HG02763 (cell line): ENCODE measurements around the gene MAN2A1.

Experiments used
- ATAC-seq: cut with Tn5 transposase; IDR thresholded peaks from one replicate; pipeline ENCODE4 v1.9.1; 2021; ENCODE audit warnings: mild to moderate bottlenecking, moderate library complexity; ENCODE audit not compliant: unreplicated experiment

MAN2A1 gene

DNA sequence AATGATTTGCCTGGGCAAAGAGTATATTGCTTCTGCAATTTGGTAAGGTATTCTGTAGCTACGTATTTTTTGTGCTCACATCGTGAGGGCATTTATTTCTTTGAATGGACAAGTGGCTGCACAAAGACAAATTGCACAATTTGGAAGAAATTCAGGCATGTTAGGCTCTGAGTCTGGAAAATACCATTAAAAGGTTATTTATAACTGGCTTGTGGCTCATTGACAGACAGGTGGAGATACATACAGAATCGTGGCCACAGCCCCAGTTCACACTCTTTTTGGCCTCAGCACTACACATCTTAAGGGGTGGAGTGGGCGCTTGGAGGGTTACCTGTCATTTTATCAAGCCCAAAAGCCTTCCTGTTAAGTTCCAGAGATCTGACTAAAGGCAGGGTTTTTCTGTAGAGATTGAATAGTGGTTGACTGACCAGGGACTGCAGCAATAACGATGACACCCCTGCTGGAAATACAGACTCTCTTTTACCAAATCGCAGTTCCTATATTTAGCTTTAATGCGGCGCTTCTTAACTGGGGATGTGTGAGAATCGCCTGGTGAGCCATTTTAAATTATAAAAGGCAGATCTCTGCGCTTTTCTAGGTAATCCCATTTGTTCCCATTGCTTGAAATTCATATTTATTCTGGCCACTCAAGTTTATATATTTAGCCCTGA, 14.7 kb downstream of the MAN2A1 start:
- no peak for ATAC-seq

DNA sequence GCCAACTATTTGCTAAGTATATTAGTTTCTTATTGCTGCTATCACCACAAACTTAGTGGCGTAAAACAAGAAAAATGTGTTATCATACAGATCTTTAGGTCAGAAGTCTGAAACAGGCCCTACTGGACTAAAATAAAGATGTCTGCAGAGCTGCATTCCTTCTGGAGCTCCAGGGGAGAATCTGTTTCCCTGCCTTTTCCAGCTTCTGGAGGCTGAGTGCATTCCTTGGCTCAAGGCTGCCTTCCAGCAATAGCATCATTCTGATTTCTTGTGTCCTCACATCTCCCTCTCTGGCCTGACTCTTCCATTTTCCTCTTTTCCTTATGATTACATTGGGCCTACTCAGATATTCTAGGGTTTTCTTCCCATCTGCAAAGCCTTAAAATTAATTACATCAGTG, 15.9 kb downstream of the MAN2A1 start:
- ATAC-seq, result no peak

DNA sequence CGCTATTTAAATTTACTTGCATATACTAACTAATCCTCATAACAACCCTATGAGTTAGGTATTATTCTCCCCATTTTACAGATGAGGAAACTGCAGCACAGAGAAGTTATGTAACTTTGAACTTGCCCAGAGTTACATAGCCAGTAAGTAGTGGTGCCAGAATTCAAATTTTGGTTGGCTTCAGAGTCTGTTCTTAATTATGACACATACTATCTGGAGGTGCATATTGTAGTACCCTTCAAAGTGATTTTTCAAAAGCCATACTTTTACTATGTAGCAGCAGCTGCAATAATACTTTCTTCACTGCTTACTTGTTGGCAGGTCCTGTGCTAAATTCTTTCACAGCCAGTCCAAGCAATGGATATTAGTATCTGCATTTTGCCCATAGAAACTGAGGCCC, 16.4 kb downstream of the MAN2A1 start:
- no peak for ATAC-seq

DNA sequence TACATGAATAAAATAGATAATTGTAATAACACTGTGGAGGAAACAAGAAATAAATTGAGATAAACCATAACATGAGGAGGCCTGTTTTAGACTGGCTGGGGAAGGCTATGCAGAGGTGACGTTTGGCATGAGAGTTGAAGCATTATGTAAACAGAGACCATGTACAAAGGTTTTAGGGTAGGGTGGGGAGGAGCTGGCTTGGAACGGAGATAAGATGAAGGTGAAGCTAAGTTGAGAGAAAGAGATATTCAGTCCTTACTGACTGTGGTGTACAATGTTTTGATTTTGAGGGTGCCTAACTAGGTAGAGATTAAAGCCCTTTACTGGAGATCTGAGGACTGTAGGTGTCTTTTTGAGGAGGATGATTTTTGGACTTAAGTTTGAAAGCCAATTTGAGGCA, 17.8 kb downstream of the MAN2A1 start:
- ATAC-seq, result no peak

DNA sequence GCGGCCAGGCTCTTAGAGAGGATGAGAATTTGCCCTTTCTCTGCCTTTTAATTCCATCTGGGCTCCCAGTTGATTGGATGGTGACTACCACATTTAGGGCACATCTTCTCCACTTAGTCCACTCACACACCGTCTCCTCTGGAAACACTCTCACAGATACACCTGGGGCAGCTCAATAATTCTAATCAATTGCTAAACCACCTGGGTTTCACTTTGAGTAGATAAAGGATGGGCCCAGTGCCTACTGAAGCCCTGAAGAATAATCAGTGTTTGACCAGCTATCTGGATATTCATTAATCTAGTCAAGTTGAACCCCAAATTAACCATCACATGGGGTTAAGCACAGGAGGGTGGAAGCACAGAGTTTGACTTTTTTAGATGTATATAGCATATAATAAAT, 19.1 kb downstream of the MAN2A1 start:
- ATAC-seq, result no peak

DNA sequence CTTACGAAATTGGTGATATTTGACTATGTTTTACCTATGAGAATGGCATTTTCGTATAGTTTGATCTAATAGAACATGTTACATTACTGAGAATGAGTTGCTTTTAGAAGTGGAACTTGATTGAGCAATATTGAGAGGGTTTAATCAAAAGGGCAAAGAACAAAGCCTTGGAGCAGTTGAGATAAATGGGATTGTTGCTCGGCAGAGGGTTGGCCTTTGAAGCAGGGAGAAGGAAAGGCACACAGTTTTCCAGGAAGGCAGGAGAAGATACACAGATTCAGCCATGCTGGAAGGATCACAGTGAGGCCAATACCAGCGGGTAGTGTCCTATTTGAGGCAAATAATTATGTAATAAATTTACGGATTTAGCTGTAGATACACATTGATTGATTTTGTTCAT, 19.5 kb downstream of the MAN2A1 start:
- no peak for ATAC-seq

DNA sequence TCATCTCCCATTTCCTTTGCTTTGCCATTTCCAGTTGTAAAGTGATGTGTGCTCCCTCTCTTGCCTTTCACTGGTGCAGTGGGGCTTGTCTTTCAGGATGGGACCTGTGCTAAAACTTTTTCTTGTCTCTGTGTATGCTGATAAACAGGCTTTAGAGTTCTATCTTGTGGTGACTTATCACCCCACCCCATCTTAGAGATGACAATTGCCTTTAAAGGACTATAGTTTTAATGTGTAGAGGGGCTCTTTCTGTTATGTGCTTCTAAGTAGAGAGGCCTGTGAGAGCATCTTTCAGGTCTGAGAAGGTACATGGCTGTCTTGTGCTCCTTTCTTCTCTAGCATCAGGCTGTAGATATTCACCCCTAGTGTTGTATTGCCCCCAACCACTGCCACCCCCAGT, 21.9 kb downstream of the MAN2A1 start:
- ATAC-seq, result no peak

DNA sequence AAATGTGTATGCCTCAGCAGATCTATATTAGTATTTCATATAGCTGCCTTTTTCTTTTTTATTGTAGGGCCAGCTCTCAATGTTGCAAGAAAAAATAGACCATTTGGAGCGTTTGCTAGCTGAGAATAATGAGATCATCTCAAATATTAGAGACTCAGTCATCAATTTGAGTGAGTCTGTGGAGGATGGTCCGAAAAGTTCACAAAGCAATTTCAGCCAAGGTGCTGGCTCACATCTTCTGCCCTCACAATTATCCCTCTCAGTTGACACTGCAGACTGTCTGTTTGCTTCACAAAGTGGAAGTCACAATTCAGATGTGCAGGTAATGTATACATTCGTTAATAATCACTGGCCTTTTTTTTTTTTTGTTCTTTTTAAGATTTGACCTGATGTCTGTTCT, 23.7 kb downstream of the MAN2A1 start:
- no peak for ATAC-seq

DNA sequence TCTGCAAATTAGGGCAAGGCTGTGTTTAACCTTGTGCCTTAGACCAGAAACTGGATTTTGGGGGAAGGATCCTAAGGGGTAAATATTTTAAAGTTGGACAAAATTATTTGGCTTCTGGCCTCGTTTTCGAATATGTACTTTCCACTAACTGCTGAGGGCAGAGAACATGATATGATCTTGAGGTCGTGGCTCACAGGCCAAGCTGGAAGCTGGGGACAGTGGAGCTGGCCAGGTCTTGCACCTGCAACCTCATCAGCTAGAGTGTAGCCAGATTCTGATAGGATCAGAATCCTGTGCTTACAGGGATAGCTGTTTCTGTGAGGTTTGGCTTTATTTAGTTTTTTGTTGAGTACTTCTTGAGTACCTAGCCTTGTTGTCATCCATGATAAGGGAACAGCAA, 24.9 kb downstream of the MAN2A1 start:
- ATAC-seq, result no peak

DNA sequence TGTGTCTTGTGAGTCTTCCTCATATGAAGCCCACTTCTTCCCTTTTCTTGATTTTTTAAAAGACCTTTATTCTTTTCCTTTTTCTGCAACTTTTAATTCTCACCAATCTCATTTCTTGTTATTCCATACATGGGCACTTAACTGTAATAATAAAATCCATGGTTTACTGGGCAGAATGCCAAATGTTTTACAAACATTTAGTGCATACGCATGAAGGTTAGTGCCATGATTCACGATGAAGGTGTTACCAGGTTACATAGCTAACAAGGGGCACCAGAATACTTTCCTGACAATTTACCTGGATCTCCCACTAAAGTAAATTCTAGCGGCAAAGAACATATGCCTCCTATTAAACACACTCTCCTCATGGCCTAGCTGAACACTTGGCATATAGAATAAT, 28.5 kb downstream of the MAN2A1 start:
- ATAC-seq, result no peak

DNA sequence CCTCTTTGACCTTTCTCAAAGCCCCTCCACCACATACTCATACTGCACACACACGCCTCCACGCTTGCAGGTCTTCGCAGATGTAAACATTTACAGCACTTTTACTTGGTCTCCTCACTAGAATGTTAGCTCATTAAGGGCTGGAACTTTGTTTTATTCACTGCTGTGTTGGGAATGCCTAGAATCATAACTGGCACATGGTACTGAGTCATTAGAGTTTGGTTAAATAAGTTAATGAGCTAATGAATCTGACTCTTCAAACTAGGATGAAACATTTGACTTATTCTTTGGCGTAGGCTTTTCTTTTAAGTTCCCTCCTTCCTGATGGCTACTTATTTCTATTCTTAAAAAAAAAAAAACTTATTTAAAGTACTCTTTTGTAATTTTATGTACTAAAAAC, 28.9 kb downstream of the MAN2A1 start:
- ATAC-seq, result no peak

DNA sequence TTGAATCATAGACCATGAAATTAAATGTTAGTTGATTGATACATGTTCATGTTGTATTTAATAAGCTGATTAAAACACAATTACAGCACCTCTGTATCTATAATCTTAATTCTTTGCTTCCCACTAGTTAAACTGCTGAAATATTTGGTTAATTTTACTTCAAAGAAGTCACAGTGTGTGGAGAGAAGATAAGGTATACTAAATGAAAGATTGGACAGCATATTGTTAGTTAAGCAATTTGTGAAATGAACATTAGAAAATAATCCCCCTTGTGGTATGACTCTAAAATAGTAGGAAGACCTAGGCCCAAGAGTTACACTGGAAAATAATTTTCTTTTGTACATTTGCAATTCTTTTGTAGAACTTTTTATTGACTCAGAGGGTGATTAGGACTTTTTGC, 30.3 kb downstream of the MAN2A1 start:
- ATAC-seq, result no peak

DNA sequence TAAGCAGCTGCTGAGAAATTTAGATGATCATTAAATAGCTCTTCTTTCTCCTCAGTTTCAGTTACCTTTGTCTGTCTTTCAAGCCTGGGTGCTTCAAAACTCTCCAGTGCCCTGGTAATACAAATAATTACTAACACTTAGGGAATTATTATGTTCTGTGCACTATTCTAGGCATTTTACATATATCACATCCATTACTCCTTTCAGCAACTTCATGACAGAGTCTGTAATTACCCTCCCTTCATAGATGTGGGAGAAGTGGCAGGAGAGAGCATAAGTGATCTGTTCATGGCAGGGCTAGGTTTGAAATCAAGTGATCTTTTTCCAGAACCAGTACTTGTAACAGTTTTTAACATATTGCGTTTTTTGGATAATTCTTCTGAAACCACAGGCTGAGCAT, 32.0 kb downstream of the MAN2A1 start:
- no peak for ATAC-seq

DNA sequence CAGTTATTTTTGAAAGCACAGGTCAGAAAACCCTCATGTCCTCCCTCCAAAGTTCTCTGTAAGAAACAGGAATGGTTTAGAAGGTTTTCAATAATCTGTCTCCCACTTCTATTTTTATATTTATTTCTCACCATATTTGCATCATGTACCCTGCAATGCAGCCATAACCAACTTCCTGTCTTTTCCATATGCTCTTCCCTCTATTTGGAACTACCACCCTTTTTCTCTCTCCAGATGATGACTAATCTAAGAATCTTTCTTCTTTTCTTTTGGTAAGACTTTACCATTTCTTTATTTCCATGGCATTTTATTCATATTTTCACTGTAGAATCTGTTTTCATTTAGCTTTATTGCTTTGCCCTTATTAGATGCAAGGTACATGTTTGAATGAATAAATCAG, 33.9 kb downstream of the MAN2A1 start:
- ATAC-seq, result no peak

DNA sequence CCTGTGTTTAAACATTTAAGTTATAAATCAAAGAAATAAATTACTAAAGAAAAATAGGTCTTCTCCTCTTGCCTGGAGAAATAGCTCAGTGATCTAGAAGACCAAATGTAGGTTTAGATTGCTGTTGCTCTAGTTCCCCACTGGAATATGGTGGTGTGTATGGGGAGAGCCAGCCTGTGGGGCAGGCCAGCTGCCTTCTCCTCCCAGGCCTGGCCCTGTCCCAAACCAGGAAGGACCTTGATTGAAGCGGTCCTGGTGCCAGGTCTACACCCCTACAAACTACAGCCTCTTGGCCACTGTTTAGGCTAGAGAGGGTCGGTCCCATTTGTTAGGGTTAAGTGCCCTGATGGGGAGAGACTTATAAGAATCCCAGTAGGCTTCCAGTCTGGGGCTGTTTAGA, 35.4 kb downstream of the MAN2A1 start:
- no peak for ATAC-seq

DNA sequence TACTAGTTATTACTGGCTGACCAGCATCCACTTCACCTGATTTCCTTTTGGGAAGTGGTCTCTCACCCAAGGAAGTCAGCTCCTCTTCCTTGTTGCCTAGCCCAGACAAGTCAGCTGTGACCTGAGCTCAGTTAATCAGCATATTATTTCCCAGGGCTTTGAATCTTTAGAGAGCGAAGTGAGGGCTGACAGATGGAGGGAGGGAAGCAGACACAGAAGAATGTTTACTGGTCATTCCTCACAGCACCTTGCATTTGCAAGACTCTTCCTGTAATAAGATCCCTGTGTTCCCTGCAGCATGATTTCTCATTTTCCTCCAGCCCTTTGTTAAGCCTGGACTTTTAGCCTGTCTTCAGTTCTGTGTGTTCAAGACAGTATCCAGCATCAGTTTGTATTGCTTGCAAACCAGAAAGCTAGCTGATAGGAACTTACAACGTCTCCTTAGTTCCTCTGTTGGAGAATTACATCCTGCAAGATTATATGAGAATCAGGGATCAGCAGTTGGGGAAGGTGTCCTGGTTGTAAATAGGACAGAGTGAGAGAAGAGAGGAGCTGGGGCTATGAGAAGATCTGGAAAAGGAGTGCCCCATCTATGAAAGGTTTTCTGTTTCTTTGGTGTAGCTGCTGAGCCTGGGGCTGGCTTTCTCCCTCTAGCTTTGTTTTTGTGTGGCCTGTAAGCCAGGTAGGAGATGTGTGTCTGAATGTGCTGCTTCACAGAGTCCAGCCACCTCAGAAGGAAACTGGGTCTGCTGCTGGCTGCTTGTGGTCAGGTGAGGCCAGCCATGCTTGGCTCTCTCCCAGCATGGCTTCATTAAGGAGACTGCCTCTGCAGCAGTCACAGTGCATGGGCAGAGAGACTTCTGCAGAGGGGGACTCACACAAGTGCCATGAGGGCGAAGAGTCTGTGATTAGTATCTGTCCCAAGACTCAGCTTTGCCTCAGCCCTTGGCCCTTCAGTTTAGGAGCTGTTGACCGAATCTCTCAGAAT, 50.3 kb downstream of the MAN2A1 start:
- peak; percentile 88 for ATAC-seq

DNA sequence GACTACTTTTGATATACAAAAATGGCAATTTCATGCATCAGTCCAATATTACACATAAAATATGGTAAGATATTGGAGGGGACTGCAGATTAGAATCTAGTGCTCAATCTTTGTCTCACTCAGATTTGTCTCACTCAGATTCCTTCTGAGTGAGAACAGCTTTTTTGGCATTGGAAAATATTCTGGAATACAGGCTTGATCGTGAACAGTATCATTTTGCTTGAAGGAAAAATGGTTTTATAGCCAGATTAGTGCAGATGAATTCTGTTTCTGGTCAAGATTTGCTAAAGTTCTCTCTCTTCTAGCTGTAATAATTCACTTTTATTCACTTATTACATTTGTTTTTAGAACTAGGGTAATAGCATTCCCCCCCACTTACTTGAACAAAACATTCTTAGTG, 51.2 kb downstream of the MAN2A1 start:
- no peak for ATAC-seq

DNA sequence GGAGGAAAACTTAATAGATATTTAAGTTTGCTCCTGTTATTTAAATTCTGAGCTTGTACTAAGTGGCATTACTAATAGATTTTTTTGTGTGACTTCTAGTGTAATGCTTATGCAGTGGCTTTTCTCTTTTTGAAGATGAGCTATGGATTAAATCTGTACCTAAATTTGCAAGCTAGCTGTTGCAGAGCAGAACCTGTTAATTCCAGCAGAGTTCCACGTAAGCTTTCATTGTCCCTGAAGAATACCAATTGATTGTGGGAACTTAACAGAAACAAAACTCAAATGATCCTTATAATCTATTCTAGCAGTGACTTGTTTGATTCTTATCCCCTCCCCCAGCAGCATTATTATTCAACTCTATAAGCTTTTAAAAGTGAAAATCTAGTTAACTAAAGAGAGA, 51.7 kb downstream of the MAN2A1 start:
- ATAC-seq, result no peak

DNA sequence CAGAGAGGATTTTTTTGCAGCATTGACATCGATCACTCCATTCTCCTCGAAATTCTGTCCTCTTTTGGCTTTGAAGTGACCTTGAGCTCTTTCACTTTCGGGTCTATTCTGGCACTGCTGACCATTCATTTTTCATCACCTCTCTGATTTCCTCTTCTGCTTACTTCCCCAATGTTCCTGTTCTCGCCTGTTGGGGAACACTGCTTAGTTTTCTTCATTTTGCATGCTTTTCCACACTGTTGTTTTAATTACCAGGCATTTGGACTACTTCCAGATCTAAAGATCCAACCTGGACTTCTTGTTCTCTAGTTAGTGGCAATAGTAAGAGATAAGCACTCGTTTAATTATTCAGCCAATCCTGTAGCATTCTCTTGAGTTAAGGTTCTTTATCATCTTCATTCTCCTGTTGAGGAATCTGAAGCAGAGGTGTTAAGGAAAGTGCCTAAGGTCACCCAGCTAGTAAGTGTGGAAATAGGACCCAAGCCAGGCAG, 53.4 kb downstream of the MAN2A1 start:
- no peak for ATAC-seq

DNA sequence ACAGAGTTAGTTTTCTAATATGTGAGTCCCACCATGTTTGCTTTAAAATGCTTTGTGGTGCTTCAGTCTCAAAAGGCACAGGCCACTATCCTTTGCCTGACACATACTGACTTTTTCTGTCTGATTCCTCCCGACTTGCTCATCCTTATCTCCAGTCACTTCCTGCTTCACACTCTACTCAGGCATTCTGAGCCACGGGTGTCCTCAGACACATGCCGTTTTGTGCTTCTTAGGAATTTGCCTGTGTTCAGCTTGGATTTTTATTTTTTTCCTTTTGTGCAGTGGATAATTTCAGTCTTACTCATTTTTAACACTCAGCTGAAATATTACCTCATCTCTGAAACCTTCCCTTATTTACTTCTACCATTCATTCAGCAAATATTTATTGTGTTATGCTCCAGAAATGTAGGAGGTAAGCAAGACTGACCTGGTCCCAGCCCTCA, 54.1 kb downstream of the MAN2A1 start:
- no peak for ATAC-seq

DNA sequence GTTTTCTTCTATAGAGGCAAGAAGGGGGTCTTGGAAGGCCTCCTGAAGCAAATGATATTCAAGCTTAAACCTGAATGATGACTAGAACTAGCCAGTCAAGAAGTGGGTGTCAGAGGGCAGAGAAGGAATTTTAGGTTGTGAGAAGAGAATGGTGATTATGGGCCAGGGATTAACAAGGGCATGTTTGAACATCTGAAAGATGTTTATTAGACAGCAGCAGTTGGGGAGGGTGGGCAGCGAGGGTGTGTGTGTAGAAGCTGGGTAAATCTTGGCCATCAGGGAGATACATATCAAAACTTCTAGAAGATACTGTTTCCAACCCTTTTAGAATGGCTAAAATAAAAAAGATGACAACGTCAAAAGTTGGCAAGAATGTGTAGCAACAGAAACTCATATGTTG, 54.5 kb downstream of the MAN2A1 start:
- ATAC-seq, result no peak

DNA sequence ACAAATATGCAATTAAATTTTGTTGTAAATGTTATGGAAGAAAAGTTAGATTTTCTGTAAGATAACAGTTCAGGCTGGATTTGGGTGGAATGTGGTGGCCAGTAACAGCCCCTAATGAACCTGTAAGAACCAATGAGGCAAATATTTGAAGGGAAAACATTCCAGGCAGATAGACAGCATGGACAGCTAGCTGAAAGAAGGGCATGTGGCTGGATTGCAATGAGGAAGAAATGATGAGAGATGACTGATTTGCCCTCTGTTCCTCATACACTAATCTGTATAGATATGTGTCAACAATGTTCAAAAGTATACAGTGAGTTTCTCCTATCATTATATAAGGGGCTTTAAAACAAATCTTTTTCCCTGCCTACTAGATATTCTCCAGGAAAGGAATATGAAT, 58.8 kb downstream of the MAN2A1 start:
- no peak for ATAC-seq
